Stomach (tissue), 4 donors: ENCODE measurements around the gene KLHL15.

Source experiments
- EP300 ChIP-seq: sonication (generic); formaldehyde crosslinking; IDR thresholded peaks from one replicate; pipeline ENCODE4 v1.6.1; 2017; ENCODE audit warnings: antibody characterized with exemption
- POLR2A ChIP-seq, 4 donors: fragments of 450-650 bp; IDR thresholded peaks; one replicate each; pipeline ENCODE4 v1.6.1; 2016; ENCODE audit warnings: antibody characterized with exemption in 4 of 4, control low read depth in 2 of 4, mild to moderate bottlenecking in 1 of 4, moderate library complexity in 1 of 4
- POLR2AphosphoS5 ChIP-seq, 3 donors: sonication (generic); formaldehyde crosslinking; IDR thresholded peaks; one replicate each; pipeline ENCODE4 v1.6.1; 2016; ENCODE audit warnings: antibody characterized with exemption in 3 of 3
- TF ChIP-seq, protein P1 (sequence below), 7 experiments: fragments of 450-650 bp in 4 of 7; fragments of 200-600 bp in 3 of 7; sonication (generic) in 3 of 7; IDR thresholded peaks; one replicate each; pipeline ENCODE4 v1.5.1; 2016 to 2019; ENCODE audit warnings: antibody characterized with exemption in 7 of 7, control low read depth in 2 of 7, mild to moderate bottlenecking in 1 of 7

GRCh38 chrX:23980011-23980441 is 47.0 kb downstream of the KLHL15 start:
- no peak for TF ChIP-seq POLR2A (IDR thresholded peaks at IDR 0.05)
- TF ChIP-seq, protein P1, sequence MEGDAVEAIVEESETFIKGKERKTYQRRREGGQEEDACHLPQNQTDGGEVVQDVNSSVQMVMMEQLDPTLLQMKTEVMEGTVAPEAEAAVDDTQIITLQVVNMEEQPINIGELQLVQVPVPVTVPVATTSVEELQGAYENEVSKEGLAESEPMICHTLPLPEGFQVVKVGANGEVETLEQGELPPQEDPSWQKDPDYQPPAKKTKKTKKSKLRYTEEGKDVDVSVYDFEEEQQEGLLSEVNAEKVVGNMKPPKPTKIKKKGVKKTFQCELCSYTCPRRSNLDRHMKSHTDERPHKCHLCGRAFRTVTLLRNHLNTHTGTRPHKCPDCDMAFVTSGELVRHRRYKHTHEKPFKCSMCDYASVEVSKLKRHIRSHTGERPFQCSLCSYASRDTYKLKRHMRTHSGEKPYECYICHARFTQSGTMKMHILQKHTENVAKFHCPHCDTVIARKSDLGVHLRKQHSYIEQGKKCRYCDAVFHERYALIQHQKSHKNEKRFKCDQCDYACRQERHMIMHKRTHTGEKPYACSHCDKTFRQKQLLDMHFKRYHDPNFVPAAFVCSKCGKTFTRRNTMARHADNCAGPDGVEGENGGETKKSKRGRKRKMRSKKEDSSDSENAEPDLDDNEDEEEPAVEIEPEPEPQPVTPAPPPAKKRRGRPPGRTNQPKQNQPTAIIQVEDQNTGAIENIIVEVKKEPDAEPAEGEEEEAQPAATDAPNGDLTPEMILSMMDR (IDR thresholded peaks at IDR 0.05): no peak
- TF ChIP-seq POLR2AphosphoS5 (IDR thresholded peaks at IDR 0.05): no peak
- no peak for TF ChIP-seq EP300
